GM18861 (cell line): ENCODE measurements around the gene PPP3CA.
"Not testable (repeated sequence)": the region's sequence is repeated elsewhere in the genome, so short reads cannot be mapped to it uniquely, and the experiment has no call there.

Experiments used
- ATAC-seq: cut with Tn5 transposase; IDR thresholded peaks from one replicate; pipeline ENCODE4 v1.9.1; 2021; ENCODE audit not compliant: unreplicated experiment

PPP3CA gene

GRCh38 chr4:101183221-101183620, 164.1 kb downstream of the PPP3CA start:
- ATAC-seq = no peak

GRCh38 chr4:101182688-101183087, 164.6 kb downstream of the PPP3CA start:
- ATAC-seq = not testable (repeated sequence)

- no peak for ATAC-seq
These were observed 168.6 kb downstream of the PPP3CA start for GRCh38 chr4:101178731-101179130.

DNA sequence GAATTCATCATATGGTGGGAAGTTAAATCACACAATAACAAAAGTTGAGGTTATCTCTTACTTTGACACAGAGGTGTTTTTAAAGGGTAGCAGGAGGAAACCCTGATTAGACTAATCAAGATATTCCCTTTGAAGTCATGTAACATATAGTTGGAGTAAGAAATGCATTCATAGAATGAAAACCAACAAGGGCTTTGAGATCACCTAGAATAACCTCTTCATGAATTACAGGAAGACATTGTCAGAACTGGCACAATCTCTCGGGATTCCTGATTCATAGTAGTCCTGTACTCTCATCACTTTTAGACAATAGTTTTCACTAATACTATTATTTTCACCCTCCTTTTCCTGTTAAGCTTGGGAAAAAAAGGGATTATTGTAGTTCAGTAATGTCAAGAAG, 170.2 kb downstream of the PPP3CA start:
- ATAC-seq = no peak

GRCh38 chr4:101175896-101176676, 171.2 kb downstream of the PPP3CA start:
- ATAC-seq = no peak

- ATAC-seq = no peak
These were observed 172.5 kb downstream of the PPP3CA start for GRCh38 chr4:101174679-101175345.

GRCh38 chr4:101172369-101172768, 175.0 kb downstream of the PPP3CA start:
- no peak for ATAC-seq

DNA sequence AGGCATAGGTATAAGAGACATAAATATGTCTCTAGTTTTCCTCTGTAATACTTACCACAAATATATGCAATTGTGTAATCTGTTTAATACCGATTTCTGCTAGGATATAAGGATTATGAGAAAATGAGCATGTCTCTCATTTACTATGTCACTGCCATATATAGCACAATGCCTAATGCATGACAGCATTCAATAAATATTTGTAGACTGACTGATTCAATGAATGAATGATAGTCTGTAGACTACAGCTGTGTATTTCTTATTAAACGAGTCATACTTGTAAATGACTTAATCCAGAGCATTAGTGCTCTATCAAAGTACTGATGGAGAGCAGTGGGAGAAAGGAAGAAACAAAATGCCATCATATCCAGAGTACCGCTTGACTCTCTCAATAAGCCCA, 175.6 kb downstream of the PPP3CA start:
- no peak for ATAC-seq

DNA sequence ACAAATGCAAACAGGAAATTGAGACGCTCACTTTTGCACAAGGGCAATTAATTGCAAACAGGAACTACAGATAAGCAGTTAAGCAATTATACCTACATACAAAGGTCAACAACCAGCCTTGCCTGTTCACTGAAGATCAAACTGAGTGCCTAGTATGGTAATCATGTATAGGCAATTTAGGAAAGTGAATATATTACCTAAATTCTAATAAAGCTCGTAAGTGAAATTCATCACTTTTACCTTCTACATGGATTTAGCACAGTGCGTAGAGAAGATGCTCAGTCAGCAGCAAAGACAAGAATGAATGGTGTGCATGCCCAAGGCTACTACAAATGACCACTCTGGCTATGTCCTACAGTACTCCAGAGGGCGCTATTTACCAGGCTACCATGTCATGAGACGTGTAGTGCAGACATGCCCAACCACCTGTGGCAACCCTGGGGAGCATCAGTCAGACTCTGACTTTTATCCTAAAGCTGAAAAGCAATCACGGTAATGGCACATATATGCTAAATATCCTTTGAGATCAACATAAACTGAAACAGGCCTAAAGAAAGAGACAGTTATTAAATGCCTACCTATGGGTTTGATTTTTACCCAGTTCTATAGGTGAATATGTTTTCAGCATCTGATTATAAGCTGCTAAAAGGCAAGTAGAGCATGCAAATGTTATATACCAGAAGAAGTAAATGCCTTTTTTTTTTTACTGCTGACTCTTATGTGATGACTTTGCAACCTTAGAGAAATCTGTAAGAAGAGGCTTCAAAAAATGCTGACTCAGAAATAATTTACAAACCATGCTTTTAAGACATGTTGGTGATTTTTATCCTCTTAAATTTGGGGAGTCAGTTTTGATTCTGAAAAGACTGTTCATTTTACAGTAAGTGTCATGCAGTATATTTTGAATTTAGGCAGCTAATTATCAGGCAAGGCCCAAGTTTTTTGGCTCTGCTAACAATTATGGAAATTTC, 178.0 kb downstream of the PPP3CA start:
- peak; percentile 99 for ATAC-seq

GRCh38 chr4:101163936-101164335, 183.4 kb downstream of the PPP3CA start:
- no peak for ATAC-seq

DNA sequence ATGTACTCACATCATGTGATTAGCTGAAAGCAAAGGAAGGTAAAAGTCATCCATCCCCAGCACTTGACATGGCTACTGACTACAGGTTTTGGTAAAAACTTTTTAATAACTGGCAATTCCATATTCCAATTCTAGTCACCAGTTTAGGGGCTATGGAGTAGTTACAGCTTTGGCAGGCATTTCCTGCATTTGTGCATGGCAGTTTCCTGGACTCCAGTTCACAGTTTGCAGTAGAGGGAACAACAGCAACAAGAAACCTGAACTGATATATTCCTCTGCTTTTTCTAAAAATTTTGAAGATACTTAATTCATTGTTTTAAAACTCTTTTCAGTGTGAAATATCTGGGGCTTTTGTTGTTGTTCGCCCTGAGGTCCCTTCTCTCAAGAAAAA, 184.3 kb downstream of the PPP3CA start:
- ATAC-seq = no peak

DNA sequence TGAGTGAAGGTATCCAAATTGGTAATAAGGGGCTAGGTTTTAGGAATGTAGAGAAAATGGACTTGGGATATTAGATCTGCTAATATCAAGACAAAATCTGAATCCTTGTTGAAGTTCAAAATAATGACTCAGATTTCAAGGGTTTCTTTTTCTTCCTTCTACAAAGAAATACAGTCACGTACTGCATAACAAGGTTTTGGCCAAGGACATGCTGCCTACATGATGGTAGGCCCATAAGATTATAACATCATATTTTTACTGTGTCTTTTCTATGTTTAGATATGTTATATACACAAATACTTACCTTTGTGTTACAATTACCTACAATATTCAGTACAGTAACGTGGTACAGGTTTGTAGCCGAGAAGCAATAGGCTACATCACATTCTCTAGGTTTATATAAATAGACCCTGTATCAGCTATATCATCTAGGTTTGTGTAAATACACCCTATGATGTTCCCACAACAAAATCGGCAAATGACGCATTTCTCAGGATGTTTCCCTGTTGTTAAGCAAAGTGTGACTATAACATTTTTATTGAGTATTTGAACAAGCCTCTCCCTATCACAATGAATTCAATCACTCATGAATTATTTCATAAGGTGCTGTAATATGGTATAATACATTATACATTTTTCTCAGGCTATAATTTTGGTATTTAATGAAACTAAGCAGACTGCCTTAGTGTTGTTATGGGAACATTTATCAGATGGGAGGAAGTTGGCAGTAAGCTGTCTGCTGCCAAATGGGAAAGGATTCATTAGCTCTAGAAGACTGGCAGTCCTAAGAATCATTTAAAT, 186.3 kb downstream of the PPP3CA start:
- ATAC-seq = no peak

GRCh38 chr4:101158507-101158906, 188.8 kb downstream of the PPP3CA start:
- no peak for ATAC-seq

DNA sequence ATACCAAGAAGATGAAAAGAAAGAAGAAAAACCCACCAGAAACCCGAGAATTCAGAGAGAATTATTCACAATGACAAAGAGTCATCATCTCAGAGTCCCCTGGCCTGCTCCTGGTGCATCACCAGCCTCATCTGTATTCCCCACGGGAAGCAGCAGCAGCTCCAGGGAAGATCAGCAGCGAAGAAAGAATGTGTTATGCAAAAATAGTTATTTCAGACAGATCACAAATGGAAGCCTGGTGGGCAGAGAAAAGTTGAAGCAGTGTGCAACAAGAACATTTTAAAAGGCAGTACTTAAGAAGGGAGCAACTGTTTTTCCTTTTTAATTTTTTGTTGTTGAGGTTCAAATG, 189.2 kb downstream of the PPP3CA start:
- ATAC-seq = no peak

- ATAC-seq = no peak
These were observed 189.8 kb downstream of the PPP3CA start for GRCh38 chr4:101157415-101158133.

GRCh38 chr4:101156619-101157310, 190.6 kb downstream of the PPP3CA start:
- no peak for ATAC-seq

DNA sequence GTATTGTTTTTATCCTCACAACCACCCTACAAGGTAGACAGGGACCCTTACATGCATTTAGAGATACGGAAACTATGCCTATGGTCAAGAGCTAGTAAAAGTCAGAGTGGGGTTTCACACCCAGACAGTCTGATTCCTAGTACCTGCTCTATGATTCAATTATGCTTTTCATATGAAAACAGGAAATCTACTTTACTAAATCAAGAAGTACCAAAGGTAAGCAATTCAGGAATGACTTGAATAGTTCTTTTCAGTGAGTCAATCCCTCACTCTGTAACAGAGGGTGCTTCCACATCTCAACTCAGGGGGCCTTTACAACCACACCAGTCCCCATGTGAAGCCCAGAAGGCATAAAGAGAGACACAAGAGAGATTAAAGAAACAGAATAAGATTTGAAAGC, 191.4 kb downstream of the PPP3CA start:
- ATAC-seq = no peak

- ATAC-seq = no peak
These were observed 192.0 kb downstream of the PPP3CA start for GRCh38 chr4:101155368-101155767.

- ATAC-seq = no peak
These were observed 193.7 kb downstream of the PPP3CA start for GRCh38 chr4:101153653-101154052.
